Measurements from ENCODE around the gene ITPR2. TPM values are rescaled to one million over a fixed set of nuclear protein-coding genes. Genes with fewer than 3 reads are reported as not detected.

The ITPR2 gene
- total RNA-seq, 4 donors from 2014 or later, result 42.8 to 62.5 (median 52.1) TPM

DNA sequence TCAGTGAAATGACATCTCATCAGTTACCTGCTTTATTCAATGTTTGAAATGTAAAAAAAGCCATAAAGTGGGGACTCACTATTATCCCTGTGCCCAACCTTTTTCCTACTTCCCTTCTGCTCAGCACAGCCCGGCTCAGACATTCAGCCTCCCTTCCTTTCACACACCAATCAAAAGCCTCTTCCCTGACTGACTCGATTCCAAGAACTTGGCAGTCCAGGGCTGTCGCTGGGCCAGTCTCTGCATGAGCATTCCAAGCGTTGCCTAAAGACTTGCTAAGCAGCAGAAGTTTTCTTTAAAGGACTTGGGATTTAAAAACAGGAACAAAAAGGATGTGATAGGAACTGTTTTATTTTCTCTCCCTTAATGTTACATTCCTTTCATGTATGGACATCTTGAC lies 22.7 kb downstream of the ITPR2 start:
- 13% methylated on average over 4 of the region's 4 CpGs for WGBS, 2 donors
- TF ChIP-seq CTCF (IDR thresholded peaks at IDR 0.05) (no peak), POLR2A (IDR thresholded peaks at IDR 0.05) (no peak)
- no peak overlapping the region for H3K4me3 ChIP-seq (ENCODE audit: low read depth, poor library complexity, severe bottlenecking)
- DNase-seq (ENCODE audit: low spot score in 2 of 2), result peak in 1 of 2 donors; percentile 55
- intact Hi-C loops (cut with DNase I; ENCODE audit: low total_unique reads), result no loop called here

GRCh38 chr12:26809611-26810285 lies 23.2 kb downstream of the ITPR2 start:
- DNase-seq (ENCODE audit: low spot score in 2 of 2), result no peak
- intact Hi-C loops (cut with DNase I; ENCODE audit: low total_unique reads), result no loop called here
- H3K4me3 ChIP-seq (ENCODE audit: low read depth, poor library complexity, severe bottlenecking), result no peak overlapping the region
- TF ChIP-seq POLR2A (IDR thresholded peaks at IDR 0.05) (no peak), CTCF (IDR thresholded peaks at IDR 0.05) (no peak)
- WGBS, 2 donors, result 76 to 78% methylated on average over 6 of the region's 6 CpGs

DNA sequence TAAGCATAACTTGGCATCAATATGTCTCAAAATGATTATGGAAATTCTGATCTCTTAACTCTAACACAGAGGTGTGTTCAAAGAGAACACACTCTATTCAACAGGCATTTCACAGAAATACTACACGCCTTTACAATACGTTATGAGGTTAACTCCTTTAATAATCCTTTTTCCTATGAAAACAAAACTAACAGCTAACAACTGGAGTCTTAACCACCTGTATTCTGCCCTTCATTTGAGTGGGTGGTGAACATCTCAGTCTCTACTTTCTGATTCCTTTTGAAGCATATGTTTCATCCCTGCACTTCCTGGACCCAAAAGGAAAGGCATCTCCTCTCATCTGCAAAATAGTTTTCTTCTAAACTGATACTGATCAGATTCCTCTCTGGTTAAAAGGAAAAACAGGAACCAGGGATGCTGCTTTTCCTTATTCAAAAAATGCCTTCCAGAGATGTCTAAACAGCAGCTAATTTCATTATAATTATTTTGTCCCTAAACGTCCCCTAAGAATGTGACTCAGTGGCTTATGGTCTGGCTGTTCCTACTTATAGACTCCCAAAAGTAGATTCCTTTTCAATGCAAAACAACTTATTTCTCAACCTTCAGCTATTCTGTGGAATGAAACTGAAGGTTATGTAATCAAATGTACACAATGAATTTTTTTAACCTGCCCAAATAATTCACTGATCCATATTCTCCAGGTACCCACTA lies 24.1 kb downstream of the ITPR2 start:
- intact Hi-C loops (cut with DNase I; ENCODE audit: low total_unique reads), result no loop called here
- 61 to 63% methylated on average over 3 of the region's 3 CpGs for WGBS, 2 donors
- DNase-seq (ENCODE audit: low spot score in 2 of 2), result no peak
- no peak for TF ChIP-seq POLR2A (IDR thresholded peaks at IDR 0.05)
- no peak for TF ChIP-seq CTCF (IDR thresholded peaks at IDR 0.05)
- H3K4me3 ChIP-seq (ENCODE audit: low read depth, poor library complexity, severe bottlenecking), result no peak overlapping the region

DNA sequence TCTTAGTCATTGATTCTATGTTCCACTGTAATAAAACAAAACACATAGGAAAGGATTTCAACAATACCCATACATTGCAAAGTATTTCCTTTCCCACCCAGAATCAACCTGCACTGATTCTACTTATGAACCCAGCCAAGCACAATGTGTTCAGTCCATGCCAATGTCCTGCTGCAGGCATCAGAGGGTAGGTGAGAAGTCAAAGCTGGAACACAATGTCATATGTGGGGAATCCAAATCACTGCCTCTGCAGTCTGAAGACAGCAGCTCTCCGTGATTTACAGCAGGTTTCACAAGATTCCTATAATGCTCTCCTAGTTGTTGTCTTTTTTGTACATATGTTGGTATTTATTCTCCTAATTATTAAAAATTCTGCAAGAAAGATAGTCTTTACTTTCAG lies 25.7 kb downstream of the ITPR2 start:
- intact Hi-C loops (cut with DNase I; ENCODE audit: low total_unique reads), result no loop called here
- H3K4me3 ChIP-seq (ENCODE audit: low read depth, poor library complexity, severe bottlenecking), result no peak overlapping the region
- no peak for TF ChIP-seq POLR2A (IDR thresholded peaks at IDR 0.05)
- no peak for DNase-seq (ENCODE audit: low spot score in 2 of 2)
- WGBS, 2 donors, result 91 to 93% methylated on average over 1 of the region's 1 CpG

DNA sequence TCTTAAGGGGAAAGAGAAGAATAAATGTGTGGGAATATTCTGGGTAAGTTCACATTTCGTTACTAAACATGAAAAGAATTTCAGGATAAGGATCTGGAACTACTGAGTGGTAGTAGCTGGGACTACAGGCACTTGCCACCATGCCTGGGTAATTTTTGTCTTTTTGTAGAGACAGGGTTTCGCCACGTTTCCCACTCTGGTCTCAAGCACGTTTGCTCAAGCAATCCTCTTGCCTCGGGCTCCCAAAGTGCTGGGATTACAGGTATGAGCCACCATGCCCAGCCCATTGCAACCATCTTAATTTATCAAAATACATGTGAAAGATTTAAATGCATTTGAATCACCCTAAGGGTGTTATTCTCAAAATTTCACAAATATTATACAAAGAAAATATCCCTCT lies 26.4 kb downstream of the ITPR2 start:
- intact Hi-C loops (cut with DNase I; ENCODE audit: low total_unique reads), result no loop called here
- no peak overlapping the region for H3K4me3 ChIP-seq (ENCODE audit: low read depth, poor library complexity, severe bottlenecking)
- DNase-seq (ENCODE audit: low spot score in 2 of 2), result no peak
- WGBS, 2 donors, result 83 to 88% methylated on average over 5 of the region's 5 CpGs
- TF ChIP-seq CTCF (IDR thresholded peaks at IDR 0.05) (no peak), POLR2A (IDR thresholded peaks at IDR 0.05) (no peak)

DNA sequence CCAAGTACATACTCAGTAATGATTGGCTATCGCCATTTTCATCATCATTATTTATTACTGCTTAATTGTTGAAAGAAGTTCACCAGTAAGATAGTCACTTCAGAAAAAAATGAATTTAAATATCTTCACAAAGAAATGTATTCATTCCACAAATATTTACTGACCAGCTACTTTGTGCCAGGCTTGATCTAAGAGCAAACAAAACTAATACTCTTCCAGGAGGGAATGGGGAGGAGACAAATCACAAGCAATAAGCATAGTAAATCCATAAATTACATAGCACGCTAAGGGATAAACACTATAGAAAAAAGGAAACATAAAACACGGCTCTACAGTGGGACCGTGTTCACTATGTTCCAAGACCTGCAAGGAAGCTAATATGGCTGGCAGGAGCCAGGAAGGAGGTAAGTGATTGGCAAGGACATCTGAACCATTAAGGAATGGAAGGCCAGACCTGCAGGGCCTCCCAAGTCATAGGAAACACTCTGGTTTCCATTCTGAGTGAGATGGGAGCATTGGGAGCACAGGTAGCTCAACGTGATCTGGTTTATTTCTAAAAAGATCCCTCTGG lies 27.5 kb downstream of the ITPR2 start:
- 89 to 95% methylated on average over 5 of the region's 5 CpGs for WGBS, 2 donors
- DNase-seq (ENCODE audit: low spot score in 2 of 2), result no peak
- intact Hi-C loops (cut with DNase I; ENCODE audit: low total_unique reads), result no loop called here
- H3K4me3 ChIP-seq (ENCODE audit: low read depth, poor library complexity, severe bottlenecking), result no peak overlapping the region
- TF ChIP-seq POLR2A (IDR thresholded peaks at IDR 0.05), result no peak
- TF ChIP-seq CTCF (IDR thresholded peaks at IDR 0.05), result no peak

Measured in lower leg skin (tissue), 4 donors.